ENCODE measurements around the gene BUD13. TPM values are rescaled to one million over a fixed set of nuclear protein-coding genes. Genes with fewer than 3 reads are reported as not detected.
A peak's percentile ranks its signal among the peaks of the same experiment; 100 is the strongest.

The BUD13 gene
- total and polyA plus RNA-seq, 2 of the 13 experiments (the other 11 are each of a cell fraction or from before 2014, with no cell fraction given), result 13.3 to 25.9 TPM

DNA sequence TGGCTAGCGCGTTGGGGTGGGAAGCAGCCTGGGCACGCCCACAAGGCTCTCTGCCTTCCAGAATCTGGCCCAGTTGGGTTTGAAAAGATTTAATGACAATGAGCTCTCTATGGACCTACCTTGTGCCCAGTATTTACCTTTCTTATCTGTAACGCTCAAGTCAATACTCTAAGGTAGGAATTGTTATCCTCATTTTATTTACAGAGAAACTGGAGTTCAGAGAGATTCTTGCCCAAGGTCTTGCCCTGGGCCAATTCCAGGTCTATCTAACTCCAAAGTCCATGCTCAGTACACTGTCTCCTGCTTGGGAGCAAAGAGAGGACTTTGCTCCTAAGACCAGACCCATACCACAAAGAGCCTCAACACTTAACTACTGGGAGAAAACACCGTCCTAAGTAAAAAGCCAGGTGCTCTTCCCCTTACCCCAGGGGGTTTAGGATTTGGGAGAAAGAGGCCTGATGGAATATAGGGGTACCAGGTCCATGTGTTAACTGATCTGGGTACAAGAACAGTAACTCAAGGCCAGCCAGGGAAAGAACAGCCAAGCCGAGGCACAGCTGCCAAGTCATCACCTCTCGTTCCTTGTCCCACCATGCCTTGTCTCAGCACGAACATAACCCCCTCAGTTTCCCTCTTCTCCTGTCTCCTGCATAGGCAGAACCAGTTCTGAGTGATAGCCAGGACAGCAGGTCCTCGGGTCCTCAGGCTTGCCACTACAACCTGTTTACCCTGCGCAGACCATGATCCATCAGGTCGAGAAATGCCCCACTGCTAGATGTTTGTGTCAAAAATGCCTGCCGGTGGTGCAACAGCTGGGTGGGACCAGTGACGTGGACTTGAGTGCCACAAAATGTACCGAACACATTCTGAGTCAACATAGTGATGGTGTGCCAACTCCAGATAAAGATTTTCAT is 35.7 kb upstream of the BUD13 start (continued):
- no peak for TF ChIP-seq PAF1 (CRISPR knock-in tag; IDR thresholded peaks at IDR 0.05)
- TF ChIP-seq, protein P1, sequence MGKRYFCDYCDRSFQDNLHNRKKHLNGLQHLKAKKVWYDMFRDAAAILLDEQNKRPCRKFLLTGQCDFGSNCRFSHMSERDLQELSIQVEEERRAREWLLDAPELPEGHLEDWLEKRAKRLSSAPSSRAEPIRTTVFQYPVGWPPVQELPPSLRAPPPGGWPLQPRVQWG (CRISPR knock-in tag; IDR thresholded peaks at IDR 0.05; ENCODE audit: borderline replicate concordance, low read depth), result no peak
- TF ChIP-seq CHD4 (IDR thresholded peaks at IDR 0.05; ENCODE audit: borderline replicate concordance, low read length), result 0 out of 2 replicates have a peak, but pooled peaks have one; percentile 36
- no peak for TF ChIP-seq ZNF780A (CRISPR knock-in tag; IDR thresholded peaks at IDR 0.05)
- TF ChIP-seq, protein P2, sequence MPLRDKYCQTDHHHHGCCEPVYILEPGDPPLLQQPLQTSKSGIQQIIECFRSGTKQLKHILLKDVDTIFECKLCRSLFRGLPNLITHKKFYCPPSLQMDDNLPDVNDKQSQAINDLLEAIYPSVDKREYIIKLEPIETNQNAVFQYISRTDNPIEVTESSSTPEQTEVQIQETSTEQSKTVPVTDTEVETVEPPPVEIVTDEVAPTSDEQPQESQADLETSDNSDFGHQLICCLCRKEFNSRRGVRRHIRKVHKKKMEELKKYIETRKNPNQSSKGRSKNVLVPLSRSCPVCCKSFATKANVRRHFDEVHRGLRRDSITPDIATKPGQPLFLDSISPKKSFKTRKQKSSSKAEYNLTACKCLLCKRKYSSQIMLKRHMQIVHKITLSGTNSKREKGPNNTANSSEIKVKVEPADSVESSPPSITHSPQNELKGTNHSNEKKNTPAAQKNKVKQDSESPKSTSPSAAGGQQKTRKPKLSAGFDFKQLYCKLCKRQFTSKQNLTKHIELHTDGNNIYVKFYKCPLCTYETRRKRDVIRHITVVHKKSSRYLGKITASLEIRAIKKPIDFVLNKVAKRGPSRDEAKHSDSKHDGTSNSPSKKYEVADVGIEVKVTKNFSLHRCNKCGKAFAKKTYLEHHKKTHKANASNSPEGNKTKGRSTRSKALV (CRISPR knock-in tag; IDR thresholded peaks at IDR 0.05), result no peak; the same call in 1 of the 2 replicates
- no peak for TF ChIP-seq TSC22D2 (CRISPR knock-in tag; IDR thresholded peaks at IDR 0.05; ENCODE audit: borderline replicate concordance)
- no peak for TF ChIP-seq AGO1 (IDR thresholded peaks at IDR 0.05; ENCODE audit: low read depth, low read length, poor library complexity, severe bottlenecking)
- peak; percentile 79 for TF ChIP-seq HIC2 (CRISPR knock-in tag; IDR thresholded peaks at IDR 0.05; ENCODE audit: low read depth)
- peak; percentile 58; the same call in 1 of the 2 replicates for TF ChIP-seq ZNF430 (CRISPR knock-in tag; IDR thresholded peaks at IDR 0.05)
- TF ChIP-seq, protein P3, sequence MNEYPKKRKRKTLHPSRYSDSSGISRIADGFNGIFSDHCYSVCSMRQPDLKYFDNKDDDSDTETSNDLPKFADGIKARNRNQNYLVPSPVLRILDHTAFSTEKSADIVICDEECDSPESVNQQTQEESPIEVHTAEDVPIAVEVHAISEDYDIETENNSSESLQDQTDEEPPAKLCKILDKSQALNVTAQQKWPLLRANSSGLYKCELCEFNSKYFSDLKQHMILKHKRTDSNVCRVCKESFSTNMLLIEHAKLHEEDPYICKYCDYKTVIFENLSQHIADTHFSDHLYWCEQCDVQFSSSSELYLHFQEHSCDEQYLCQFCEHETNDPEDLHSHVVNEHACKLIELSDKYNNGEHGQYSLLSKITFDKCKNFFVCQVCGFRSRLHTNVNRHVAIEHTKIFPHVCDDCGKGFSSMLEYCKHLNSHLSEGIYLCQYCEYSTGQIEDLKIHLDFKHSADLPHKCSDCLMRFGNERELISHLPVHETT (CRISPR knock-in tag; conservative IDR thresholded peaks at IDR 0.05), result peak; percentile 43
- no peak; the same call in 1 of the 2 replicates for TF ChIP-seq ERF (CRISPR knock-in tag; IDR thresholded peaks at IDR 0.05)
- TF ChIP-seq TBL1XR1 (IDR thresholded peaks at IDR 0.05; ENCODE audit: borderline replicate concordance, low read length, partially characterized antibody), result peak; percentile 69
- TF ChIP-seq, protein P4, sequence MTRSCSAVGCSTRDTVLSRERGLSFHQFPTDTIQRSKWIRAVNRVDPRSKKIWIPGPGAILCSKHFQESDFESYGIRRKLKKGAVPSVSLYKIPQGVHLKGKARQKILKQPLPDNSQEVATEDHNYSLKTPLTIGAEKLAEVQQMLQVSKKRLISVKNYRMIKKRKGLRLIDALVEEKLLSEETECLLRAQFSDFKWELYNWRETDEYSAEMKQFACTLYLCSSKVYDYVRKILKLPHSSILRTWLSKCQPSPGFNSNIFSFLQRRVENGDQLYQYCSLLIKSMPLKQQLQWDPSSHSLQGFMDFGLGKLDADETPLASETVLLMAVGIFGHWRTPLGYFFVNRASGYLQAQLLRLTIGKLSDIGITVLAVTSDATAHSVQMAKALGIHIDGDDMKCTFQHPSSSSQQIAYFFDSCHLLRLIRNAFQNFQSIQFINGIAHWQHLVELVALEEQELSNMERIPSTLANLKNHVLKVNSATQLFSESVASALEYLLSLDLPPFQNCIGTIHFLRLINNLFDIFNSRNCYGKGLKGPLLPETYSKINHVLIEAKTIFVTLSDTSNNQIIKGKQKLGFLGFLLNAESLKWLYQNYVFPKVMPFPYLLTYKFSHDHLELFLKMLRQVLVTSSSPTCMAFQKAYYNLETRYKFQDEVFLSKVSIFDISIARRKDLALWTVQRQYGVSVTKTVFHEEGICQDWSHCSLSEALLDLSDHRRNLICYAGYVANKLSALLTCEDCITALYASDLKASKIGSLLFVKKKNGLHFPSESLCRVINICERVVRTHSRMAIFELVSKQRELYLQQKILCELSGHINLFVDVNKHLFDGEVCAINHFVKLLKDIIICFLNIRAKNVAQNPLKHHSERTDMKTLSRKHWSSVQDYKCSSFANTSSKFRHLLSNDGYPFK (CRISPR knock-in tag; IDR thresholded peaks at IDR 0.05; ENCODE audit: borderline replicate concordance), result no peak; the same call in 1 of the 2 replicates
- no peak for TF ChIP-seq NCOA5 (CRISPR knock-in tag; IDR thresholded peaks at IDR 0.05)
- no peak for TF ChIP-seq ZNF235 (CRISPR knock-in tag; IDR thresholded peaks at IDR 0.05; ENCODE audit: borderline replicate concordance)
- TF ChIP-seq ARID2 (CRISPR knock-in tag; IDR thresholded peaks at IDR 0.05; ENCODE audit: borderline replicate concordance), result peak; percentile 80; the same call in 1 of the 2 replicates
- no peak for TF ChIP-seq GTF3A (CRISPR knock-in tag; conservative IDR thresholded peaks at IDR 0.05)

Measured in HepG2 (cell line).